ENCODE results near the gene UBASH3A.

The UBASH3A gene

GRCh38 chr21:42471206-42471605 lies 67.5 kb downstream of the UBASH3A start:
- no peak for DNase-seq

- no peak for DNase-seq
Observed at GRCh38 chr21:42471716-42472330, 68.1 kb downstream of the UBASH3A start.

- no peak for DNase-seq
Observed at GRCh38 chr21:42472521-42472920, 68.8 kb downstream of the UBASH3A start.

- no peak for DNase-seq
Observed at GRCh38 chr21:42473498-42474042, 69.9 kb downstream of the UBASH3A start.

- no peak for DNase-seq
Observed at GRCh38 chr21:42474043-42474831, 70.5 kb downstream of the UBASH3A start.

- no peak for DNase-seq
Observed at GRCh38 chr21:42475036-42475435, 71.3 kb downstream of the UBASH3A start.

GRCh38 chr21:42475526-42476387 lies 72.1 kb downstream of the UBASH3A start:
- DNase-seq = no peak

GRCh38 chr21:42476388-42477331 lies 73.0 kb downstream of the UBASH3A start:
- no peak for DNase-seq

GRCh38 chr21:42478504-42478903 lies 74.8 kb downstream of the UBASH3A start:
- DNase-seq = no peak

GRCh38 chr21:42479582-42479981 lies 75.9 kb downstream of the UBASH3A start:
- no peak for DNase-seq

- no peak for DNase-seq
Observed at GRCh38 chr21:42480736-42481135, 77.0 kb downstream of the UBASH3A start.

GRCh38 chr21:42481169-42481568 lies 77.5 kb downstream of the UBASH3A start:
- no peak for DNase-seq

- no peak for DNase-seq
Observed at GRCh38 chr21:42484966-42485365, 81.3 kb downstream of the UBASH3A start.

- no peak for DNase-seq
Observed at GRCh38 chr21:42486072-42486471, 82.4 kb downstream of the UBASH3A start.

- no peak for DNase-seq
Observed at GRCh38 chr21:42486531-42486930, 82.8 kb downstream of the UBASH3A start.

GRCh38 chr21:42489006-42489563 lies 85.4 kb downstream of the UBASH3A start:
- DNase-seq = no peak

GRCh38 chr21:42489991-42490390 lies 86.3 kb downstream of the UBASH3A start:
- DNase-seq = no peak

- no peak for DNase-seq
Observed at GRCh38 chr21:42490720-42491119, 87.0 kb downstream of the UBASH3A start.

GRCh38 chr21:42491328-42491727 lies 87.6 kb downstream of the UBASH3A start:
- DNase-seq = no peak

- DNase-seq = no peak
Observed at GRCh38 chr21:42492201-42492600, 88.5 kb downstream of the UBASH3A start.
